A673 (cell line): ENCODE results near the gene ATP6V1D. TPM values are rescaled to one million over a fixed set of nuclear protein-coding genes. Genes with fewer than 3 reads are reported as not detected.

Source experiments
- BruUV-seq: library from RNA; stranded (reverse); fragments of 400-500 nt; replicated peaks from 2 replicates; lab custom pipeline; 2021; lab: Mats Ljungman, UMichigan
- CTCF ChIA-PET: fragments of 300-600 bp; sonication (Branson Sonifier 250); formaldehyde crosslinking; loops from one replicate; lab custom pipeline; 2022; ENCODE audit warnings: antibody characterized with exemption; lab: Charles Lee
- POLR2A ChIA-PET: fragments of 300-600 bp; sonication (Branson Sonifier 250); formaldehyde crosslinking; loops from one replicate; lab custom pipeline; 2022; ENCODE audit warnings: antibody characterized with exemption; ENCODE audit not compliant: low non-redundant PET; lab: Charles Lee
- DNase-seq: peaks from one replicate; pipeline ENCODE4 v3.0.0-alpha.2; 2015; ENCODE audit warnings: low spot score
- H3K27ac ChIP-seq: fragments of 200-600 bp; sonication (generic); 2 replicates; pipeline ENCODE4 v1.5.1; 2016; ENCODE audit warnings: mixed run types, low read depth, mild to moderate bottlenecking, mixed read lengths, antibody characterized with exemption, low read length; ENCODE audit not compliant: poor library complexity, severe bottlenecking
- H3K27me3 ChIP-seq: fragments of 200-600 bp; sonication (generic); replicated peaks from 2 replicates; pipeline ENCODE4 v1.6.1; 2017; ENCODE audit warnings: mixed run types, low read depth, mild to moderate bottlenecking, mixed read lengths, antibody characterized with exemption, low read length; ENCODE audit not compliant: insufficient read depth, poor library complexity
- H3K36me3 ChIP-seq: fragments of 200-600 bp; sonication (generic); 2 replicates; pipeline ENCODE4 v1.6.1; 2016; ENCODE audit warnings: mixed run types, mild to moderate bottlenecking, mixed read lengths, antibody characterized with exemption, low read length; ENCODE audit not compliant: insufficient read depth, poor library complexity, severe bottlenecking
- H3K4me1 ChIP-seq: fragments of 200-600 bp; sonication (generic); 2 replicates; pipeline ENCODE4 v1.6.1; 2017; ENCODE audit warnings: mixed run types, mild to moderate bottlenecking, mixed read lengths, antibody characterized with exemption, low read length; ENCODE audit not compliant: insufficient read depth, poor library complexity, severe bottlenecking
- H3K4me3 ChIP-seq: fragments of 200-600 bp; sonication (generic); 2 replicates; pipeline ENCODE4 v1.5.1; 2016; ENCODE audit warnings: low read depth, mixed run types, mild to moderate bottlenecking, mixed read lengths, low read length; ENCODE audit not compliant: poor library complexity, severe bottlenecking
- H3K9me3 ChIP-seq: fragments of 200-600 bp; sonication (generic); 2 replicates; pipeline ENCODE4 v1.6.1; 2016; ENCODE audit warnings: mixed run types, low read depth, mild to moderate bottlenecking, mixed read lengths, antibody characterized with exemption, low read length; ENCODE audit not compliant: poor library complexity, severe bottlenecking
- EZH2 ChIP-seq: fragments of 200-600 bp; sonication (generic); IDR thresholded peaks from 2 replicates; pipeline ENCODE4 v1.6.1; 2017; ENCODE audit warnings: borderline replicate concordance, low read depth, mild to moderate bottlenecking, mixed read lengths, antibody characterized with exemption, low read length; ENCODE audit not compliant: poor library complexity, severe bottlenecking
- intact Hi-C: fragments of 100-400 bp; cut with micrococcal nuclease; formaldehyde crosslinking; loops from one replicate; pipeline ENCODE4 v1.10.0; 2022; ENCODE audit not compliant: unreplicated experiment
- total RNA-seq: library from RNA; stranded (reverse); gene quantifications from 2 replicates; pipeline ENCODE4 v1.2.3, GENCODE V29; 2021
- TF ChIP-seq, protein P1 (sequence below): fragments of 300-800, 200-600 bp; sonication (generic); conservative IDR thresholded peaks from 2 replicates; pipeline ENCODE4 v1.5.1; 2017; ENCODE audit warnings: low read depth, mild to moderate bottlenecking, antibody characterized with exemption, low read length, moderate library complexity, mixed read lengths

Gene ATP6V1D
- total RNA-seq, 1 experiment from 2014 or later = 122 TPM

- ChIA-PET POLR2A (interaction anchor here (0.6 kb wide), 1 partner anchor 12 kb away, joined by 4 read pairs; no protein-coding TSS in a partner anchor), CTCF (interaction anchor here (0.6 to 1.3 kb wide), 8 partner anchors 11 to 457 kb away, joined by 3 to 10 read pairs (median 4); partner anchors contain the start of genes RDH11 and ZFYVE26)
- intact Hi-C loops = no loop called here
- peaks cover 31% of the 10 kb centered on the region for H3K4me1 ChIP-seq
- no peaks in the 10 kb centered on the region for H3K27me3 ChIP-seq
- no TSS peak for BruUV-seq
- peaks cover 12% of the 10 kb centered on the region for H3K36me3 ChIP-seq
- no peaks in the 10 kb centered on the region for H3K9me3 ChIP-seq
- peak overlapping the region; percentile 99 for H3K27ac ChIP-seq
- TF ChIP-seq, protein P1, sequence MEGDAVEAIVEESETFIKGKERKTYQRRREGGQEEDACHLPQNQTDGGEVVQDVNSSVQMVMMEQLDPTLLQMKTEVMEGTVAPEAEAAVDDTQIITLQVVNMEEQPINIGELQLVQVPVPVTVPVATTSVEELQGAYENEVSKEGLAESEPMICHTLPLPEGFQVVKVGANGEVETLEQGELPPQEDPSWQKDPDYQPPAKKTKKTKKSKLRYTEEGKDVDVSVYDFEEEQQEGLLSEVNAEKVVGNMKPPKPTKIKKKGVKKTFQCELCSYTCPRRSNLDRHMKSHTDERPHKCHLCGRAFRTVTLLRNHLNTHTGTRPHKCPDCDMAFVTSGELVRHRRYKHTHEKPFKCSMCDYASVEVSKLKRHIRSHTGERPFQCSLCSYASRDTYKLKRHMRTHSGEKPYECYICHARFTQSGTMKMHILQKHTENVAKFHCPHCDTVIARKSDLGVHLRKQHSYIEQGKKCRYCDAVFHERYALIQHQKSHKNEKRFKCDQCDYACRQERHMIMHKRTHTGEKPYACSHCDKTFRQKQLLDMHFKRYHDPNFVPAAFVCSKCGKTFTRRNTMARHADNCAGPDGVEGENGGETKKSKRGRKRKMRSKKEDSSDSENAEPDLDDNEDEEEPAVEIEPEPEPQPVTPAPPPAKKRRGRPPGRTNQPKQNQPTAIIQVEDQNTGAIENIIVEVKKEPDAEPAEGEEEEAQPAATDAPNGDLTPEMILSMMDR = no peak
- TF ChIP-seq EZH2 = no peak
- DNase-seq = peak; percentile 26
- peak overlapping the region; percentile 86 for H3K4me3 ChIP-seq
Observed at GRCh38 chr14:67358924-67359774, 455 bp downstream of the ATP6V1D start.

DNA sequence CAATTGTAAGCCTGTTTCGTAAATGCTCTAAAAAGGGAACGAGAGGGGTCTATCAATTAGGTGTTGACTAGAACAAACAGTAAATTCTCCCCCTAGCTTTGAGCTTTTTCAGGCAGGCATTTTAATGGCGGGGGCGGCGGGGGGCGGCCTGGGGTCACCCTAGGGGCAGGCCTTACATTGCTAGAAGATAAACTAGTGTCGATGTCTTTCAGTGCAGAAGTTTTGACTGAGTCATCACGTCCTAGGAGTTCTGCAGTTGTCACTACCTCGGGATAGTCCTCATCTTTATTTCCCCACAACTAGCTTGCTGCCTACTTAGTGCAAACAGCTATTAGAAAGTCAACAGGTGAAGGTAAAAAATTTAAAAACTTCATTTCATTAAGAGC, 1.6 kb downstream of the ATP6V1D start:
- Histone ChIP-seq H3K4me1 (peaks cover 31% of the 10 kb centered on the region), H3K36me3 (peaks cover 8% of the 10 kb centered on the region), H3K27me3 (no peaks in the 10 kb centered on the region), H3K9me3 (no peaks in the 10 kb centered on the region), H3K4me3 (peak overlapping the region; percentile 86), H3K27ac (peak overlapping the region; percentile 9)
- POLR2A ChIA-PET = no interaction called here
- no TSS peak for BruUV-seq
- DNase-seq = no peak
- TF ChIP-seq EZH2 = no peak
- CTCF ChIA-PET = no interaction called here
- intact Hi-C loops = no loop called here

GRCh38 chr14:67357186-67357968, 2.2 kb downstream of the ATP6V1D start:
- ChIA-PET CTCF (no interaction called here), POLR2A (no interaction called here)
- no peaks in the 10 kb centered on the region for H3K9me3 ChIP-seq
- H3K27me3 ChIP-seq = no peaks in the 10 kb centered on the region
- peaks cover 2% of the 10 kb centered on the region for H3K36me3 ChIP-seq
- peak overlapping the region; percentile 86 for H3K4me3 ChIP-seq
- BruUV-seq = no TSS peak
- peaks cover 31% of the 10 kb centered on the region for H3K4me1 ChIP-seq
- TF ChIP-seq EZH2 = no peak
- TF ChIP-seq, protein P1 = no peak
- peak overlapping the region; percentile 9 for H3K27ac ChIP-seq
- intact Hi-C loops = no loop called here
- DNase-seq = no peak
